Endothelial cell of umbilical vein (primary cell): ENCODE results near the gene MCM3. TPM values are rescaled to one million over a fixed set of nuclear protein-coding genes. Genes with fewer than 3 reads are reported as not detected.

Experiments used
- BruUV-seq: library from RNA; stranded (reverse); fragments of 400-500 nt; replicated peaks from 2 replicates; lab custom pipeline; 2021; lab: Mats Ljungman, UMichigan
- CTCF ChIA-PET: fragments of 300-600, 350-600 bp; sonication (Branson Sonifier 250); formaldehyde crosslinking; loops from one replicate; lab custom pipeline; 2021; ENCODE audit warnings: antibody characterized with exemption, inconsistent platforms; lab: Charles Lee
- POLR2A ChIA-PET: fragments of 300-600, 350-600 bp; sonication (Branson Sonifier 250); formaldehyde crosslinking; loops from one replicate; lab custom pipeline; 2021; ENCODE audit warnings: antibody characterized with exemption, inconsistent platforms; lab: Charles Lee
- DNase-seq: peaks from one replicate; pipeline ENCODE4 v3.0.0-alpha.2; 2011; ENCODE audit warnings: low read depth, low spot score
- FAIRE-seq: peaks from 2 replicates; lab custom pipeline; 2011; peaks lifted over from hg19 to GRCh38; lab: Jason Lieb, UNC
- H2AFZ ChIP-seq: 2 replicates; pipeline ENCODE4 v1.6.0; 2012; ENCODE audit warnings: low read depth, low read length, control low read depth, inconsistent platforms
- H3K27ac ChIP-seq: 2 replicates; pipeline ENCODE4 v1.5.1; 2011; ENCODE audit warnings: low read depth, mild to moderate bottlenecking, control low read depth, low read length, moderate library complexity; ENCODE audit not compliant: insufficient read depth
- H3K27me3 ChIP-seq, 2 experiments: 2 replicates each; pipeline versions ENCODE4 v1.6.0 to v1.6.1; 2011; ENCODE audit warnings: low read length in 2 of 2, mixed read lengths in 1 of 2; ENCODE audit not compliant: control insufficient read depth in 2 of 2, insufficient read depth in 2 of 2
- H3K36me3 ChIP-seq, 2 experiments: 2 replicates in 1 of 2; 3 replicates in 1 of 2; pipeline ENCODE4 v1.5.1; 2011; ENCODE audit warnings: low read length in 2 of 2, mild to moderate bottlenecking in 1 of 2, moderate library complexity in 1 of 2; ENCODE audit not compliant: control insufficient read depth in 2 of 2, insufficient read depth in 2 of 2; ENCODE audit errors: extremely low read depth in 1 of 2
- H3K4me1 ChIP-seq: 3 replicates; pipeline ENCODE4 v1.5.1; 2011; ENCODE audit warnings: mild to moderate bottlenecking, low read length; ENCODE audit not compliant: control insufficient read depth, insufficient read depth; ENCODE audit errors: extremely low read depth
- H3K4me2 ChIP-seq: 2 replicates; pipeline ENCODE4 v1.6.1; 2011; ENCODE audit warnings: low read length, control low read depth, mixed read lengths; ENCODE audit not compliant: insufficient read depth
- H3K4me3 ChIP-seq, 3 experiments: fragments of 200-600 bp in 1 of 3; sonication (generic), shearing (Covaris generic) in 1 of 3; replicated peaks in 1 of 3; 2 replicates each; pipeline ENCODE4 v1.5.1; 2011 to 2016; ENCODE audit warnings: control low read depth in 3 of 3, low read length in 3 of 3, mild to moderate bottlenecking in 2 of 3, inconsistent platforms in 1 of 3, low read depth in 1 of 3, moderate library complexity in 1 of 3; ENCODE audit not compliant: insufficient read depth in 1 of 3
- H3K79me2 ChIP-seq: 2 replicates; pipeline ENCODE4 v1.6.0; 2012; ENCODE audit warnings: low read length, inconsistent platforms; ENCODE audit not compliant: control insufficient read depth, insufficient read depth
- H3K9ac ChIP-seq: replicated peaks from 2 replicates; pipeline ENCODE3; 2011; ENCODE audit warnings: low read length, control low read depth; ENCODE audit not compliant: insufficient read depth; ENCODE audit errors: extremely low read depth
- H3K9me1 ChIP-seq: replicated peaks from 3 replicates; pipeline ENCODE4 v1.6.0; 2011; ENCODE audit warnings: mild to moderate bottlenecking, low read length; ENCODE audit not compliant: control insufficient read depth, insufficient read depth; ENCODE audit errors: extremely low read depth
- H3K9me3 ChIP-seq: replicated peaks from 2 replicates; pipeline ENCODE4 v1.5.1; 2012; ENCODE audit warnings: low read length, inconsistent platforms; ENCODE audit not compliant: control insufficient read depth, insufficient read depth
- H4K20me1 ChIP-seq: replicated peaks from 2 replicates; pipeline ENCODE3; 2011; ENCODE audit warnings: mild to moderate bottlenecking, low read length; ENCODE audit not compliant: control insufficient read depth, insufficient read depth; ENCODE audit errors: extremely low read depth
- EZH2 ChIP-seq: IDR thresholded peaks from 2 replicates; pipeline ENCODE4 v1.6.1; 2012; ENCODE audit warnings: borderline replicate concordance, low read depth, mild to moderate bottlenecking, moderate library complexity, low read length, inconsistent platforms; ENCODE audit not compliant: severe bottlenecking
- FOS ChIP-seq: IDR thresholded peaks from 2 replicates; pipeline ENCODE4 v1.6.1; 2011; ENCODE audit warnings: mild to moderate bottlenecking, low read length, moderate library complexity, borderline replicate concordance; ENCODE audit not compliant: insufficient read depth
- GATA2 ChIP-seq: IDR thresholded peaks from 2 replicates; pipeline ENCODE4 v1.7.0; 2011; ENCODE audit warnings: low read depth, mild to moderate bottlenecking, moderate library complexity, mixed read lengths, low read length; ENCODE audit not compliant: insufficient read length, insufficient read depth
- JUN ChIP-seq: IDR thresholded peaks from 2 replicates; pipeline ENCODE4 v1.6.1; 2011; ENCODE audit warnings: borderline replicate concordance, low read depth; ENCODE audit not compliant: insufficient read length, insufficient read depth
- MAX ChIP-seq: IDR thresholded peaks from 2 replicates; pipeline ENCODE4 v1.6.1; 2011; ENCODE audit not compliant: insufficient read depth, insufficient read length
- MYC ChIP-seq: IDR thresholded peaks from one replicate; pipeline ENCODE4 v1.6.1; 2011; ENCODE audit warnings: mild to moderate bottlenecking, low read depth, low read length
- POLR2A ChIP-seq: IDR thresholded peaks from 2 replicates; pipeline ENCODE4 v1.6.1; 2012; ENCODE audit warnings: low read depth, mild to moderate bottlenecking, control low read depth, low read length
- POLR2AphosphoS5 ChIP-seq: IDR thresholded peaks from 2 replicates; pipeline ENCODE4 v1.6.1; 2012; ENCODE audit warnings: low read depth, mild to moderate bottlenecking, control low read depth, low read length, moderate library complexity; ENCODE audit not compliant: insufficient read depth
- dilution Hi-C: fragments of 300-500 bp; cut with MboI; formaldehyde crosslinking; loops from one replicate; pipeline ENCODE4 v1.15.0; 2019; ENCODE audit warnings: low sequenced_read_pairs; ENCODE audit not compliant: extremely low pct_ligation_motif_present
- intact Hi-C: fragments of 100-400 bp; cut with micrococcal nuclease; formaldehyde crosslinking; loops from one replicate; pipeline ENCODE4 v1.10.0; 2022
- polyA plus RNA-seq, 4 experiments: library from polyadenylated mRNA; depleted of rRNA in 3 of 4; stranded (reverse) in 3 of 4; unstranded in 1 of 4; fragments of >200 nt; gene quantifications; 2 replicates each; pipeline versions ENCODE4 v1.2.1 to v1.2.3, GENCODE V29; 2011 to 2012; ENCODE audit warnings: missing spikeins in 1 of 4
- total RNA-seq: library from RNA; stranded (reverse); gene quantifications from 2 replicates; pipeline ENCODE4 v1.2.3, GENCODE V29; 2021
- TF ChIP-seq, protein P1 (sequence below), 2 donors: IDR thresholded peaks; 1 replicate in 1 of 2; 2 replicates in 1 of 2; pipeline ENCODE4 v1.5.1; 2011; ENCODE audit warnings: low read length in 2 of 2, mild to moderate bottlenecking in 2 of 2, moderate library complexity in 2 of 2, control low read depth in 1 of 2, inconsistent platforms in 1 of 2, low read depth in 1 of 2; ENCODE audit not compliant: insufficient read depth in 1 of 2; ENCODE audit errors: extremely low read depth in 1 of 2

The MCM3 gene
- total and polyA plus RNA-seq, 2 donors (not counting 3 experiments of a cell fraction or from before 2014, with no cell fraction given), result 57.2 to 81.6 TPM

DNA sequence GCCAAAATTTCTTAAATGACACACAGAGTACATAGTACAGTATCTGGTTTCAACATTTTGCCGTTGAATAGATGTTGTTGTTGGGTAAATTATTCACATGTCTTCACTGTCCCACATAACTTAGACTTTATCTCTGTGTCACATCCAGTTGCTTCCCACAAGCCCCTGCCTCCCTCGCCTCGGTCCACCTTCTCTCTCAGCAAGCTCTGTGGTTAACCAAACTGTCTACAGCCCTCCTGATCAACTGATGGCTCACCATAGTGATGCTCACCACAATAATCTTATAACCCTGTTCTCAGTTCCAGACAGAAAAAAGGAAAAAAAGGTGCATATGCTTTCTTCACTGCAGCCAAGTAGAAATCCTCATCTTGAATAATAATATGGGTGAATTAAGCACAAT is 63.2 kb downstream of the MCM3 start:
- POLR2A ChIA-PET, result no interaction called here
- TF ChIP-seq POLR2AphosphoS5 (no peak), POLR2A (no peak), MAX (no peak), GATA2 (no peak), MYC (no peak), EZH2 (no peak), FOS (no peak), JUN (no peak)
- TF ChIP-seq, protein P1, sequence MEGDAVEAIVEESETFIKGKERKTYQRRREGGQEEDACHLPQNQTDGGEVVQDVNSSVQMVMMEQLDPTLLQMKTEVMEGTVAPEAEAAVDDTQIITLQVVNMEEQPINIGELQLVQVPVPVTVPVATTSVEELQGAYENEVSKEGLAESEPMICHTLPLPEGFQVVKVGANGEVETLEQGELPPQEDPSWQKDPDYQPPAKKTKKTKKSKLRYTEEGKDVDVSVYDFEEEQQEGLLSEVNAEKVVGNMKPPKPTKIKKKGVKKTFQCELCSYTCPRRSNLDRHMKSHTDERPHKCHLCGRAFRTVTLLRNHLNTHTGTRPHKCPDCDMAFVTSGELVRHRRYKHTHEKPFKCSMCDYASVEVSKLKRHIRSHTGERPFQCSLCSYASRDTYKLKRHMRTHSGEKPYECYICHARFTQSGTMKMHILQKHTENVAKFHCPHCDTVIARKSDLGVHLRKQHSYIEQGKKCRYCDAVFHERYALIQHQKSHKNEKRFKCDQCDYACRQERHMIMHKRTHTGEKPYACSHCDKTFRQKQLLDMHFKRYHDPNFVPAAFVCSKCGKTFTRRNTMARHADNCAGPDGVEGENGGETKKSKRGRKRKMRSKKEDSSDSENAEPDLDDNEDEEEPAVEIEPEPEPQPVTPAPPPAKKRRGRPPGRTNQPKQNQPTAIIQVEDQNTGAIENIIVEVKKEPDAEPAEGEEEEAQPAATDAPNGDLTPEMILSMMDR (IDR thresholded peaks at IDR 0.05; ENCODE audit: extremely low read depth in 1 of 2, insufficient read depth in 1 of 2, low read depth in 1 of 2, low read length in 2 of 2), result no peak
- no peak overlapping the region for H3K4me3 ChIP-seq
- intact Hi-C loops (no loop called here), dilution Hi-C loops (no loop called here)
- H3K9me3 ChIP-seq, result no peaks in the 10 kb centered on the region
- no peaks in the 10 kb centered on the region for H3K4me1 ChIP-seq
- no peak overlapping the region for H3K4me2 ChIP-seq
- BruUV-seq, result no TSS peak
- FAIRE-seq, result no peak
- CTCF ChIA-PET, result no interaction called here
- H3K27ac ChIP-seq, result no peak overlapping the region
- H3K27me3 ChIP-seq, result no peaks in the 10 kb centered on the region
- H2AFZ ChIP-seq, result no peak overlapping the region
- DNase-seq, result no peak
- no peak overlapping the region for H3K9ac ChIP-seq
- no peaks in the 10 kb centered on the region for H3K36me3 ChIP-seq
- H3K9me1 ChIP-seq, result no peaks in the 10 kb centered on the region
- H3K79me2 ChIP-seq, result no peaks in the 10 kb centered on the region
- no peaks in the 10 kb centered on the region for H4K20me1 ChIP-seq
